IMR-90 (cell line): ENCODE measurements around the gene ADAM12. TPM values are rescaled to one million over a fixed set of nuclear protein-coding genes. Genes with fewer than 3 reads are reported as not detected.

Experiments used
- ATAC-seq: fragments of 200-7000 bp; cut with Tn5 transposase; 2 replicates; pipeline ENCODE4 v1.9.1; 2020; ENCODE audit warnings: low read depth, mild to moderate bottlenecking, moderate library complexity
- BruUV-seq: library from RNA; stranded (reverse); fragments of 400-500 nt; replicated peaks from 2 replicates; lab custom pipeline; 2021; lab: Mats Ljungman, UMichigan
- CTCF ChIA-PET: fragments of 300-600 bp; formaldehyde crosslinking; extraction: SDS; loops from one replicate; lab custom pipeline; 2021; ENCODE audit warnings: antibody characterized with exemption; lab: Yijun Ruan, JAX
- POLR2A ChIA-PET: fragments of 300-600 bp; sonication (Branson Sonifier 250); formaldehyde crosslinking; loops from one replicate; lab custom pipeline; 2022; ENCODE audit warnings: antibody characterized with exemption; ENCODE audit not compliant: unreplicated experiment; lab: Charles Lee
- DNase-seq: peaks from one replicate; pipeline ENCODE4 v3.0.0; 2013
- H2AFZ ChIP-seq: replicated peaks from 2 replicates; pipeline ENCODE3; 2013; ENCODE audit warnings: low read length, mild to moderate bottlenecking; ENCODE audit not compliant: poor library complexity
- H2AK5ac ChIP-seq: 2 replicates; pipeline ENCODE4 v1.6.1; 2013; ENCODE audit warnings: low read depth, low read length, inconsistent platforms
- H2AK9ac ChIP-seq: replicated peaks from 2 replicates; pipeline ENCODE3; 2013; ENCODE audit warnings: mild to moderate bottlenecking, low read depth, low read length, moderate library complexity; ENCODE audit not compliant: poor library complexity
- H2BK120ac ChIP-seq: 2 replicates; pipeline ENCODE4 v1.6.1; 2013; ENCODE audit warnings: low read depth, low read length, inconsistent platforms
- H2BK15ac ChIP-seq: 3 replicates; pipeline ENCODE4 v1.6.1; 2013; ENCODE audit warnings: low read depth, low read length, inconsistent platforms
- H2BK20ac ChIP-seq: 2 replicates; pipeline ENCODE4 v1.6.1; 2013; ENCODE audit warnings: low read depth, mild to moderate bottlenecking, inconsistent platforms, low read length, moderate library complexity
- H2BK5ac ChIP-seq: 2 replicates; pipeline ENCODE4 v1.6.1; 2013; ENCODE audit warnings: mild to moderate bottlenecking, low read depth, low read length, inconsistent platforms; ENCODE audit not compliant: poor library complexity, severe bottlenecking
- H3K14ac ChIP-seq: replicated peaks from 2 replicates; pipeline ENCODE4 v1.6.1; 2013; ENCODE audit warnings: low read depth, low read length, inconsistent platforms
- H3K18ac ChIP-seq: 2 replicates; pipeline ENCODE4 v1.6.1; 2013; ENCODE audit warnings: low read depth, low read length, control low read depth
- H3K23ac ChIP-seq: 2 replicates; pipeline ENCODE4 v1.6.1; 2013; ENCODE audit warnings: low read depth, low read length, inconsistent platforms
- H3K27ac ChIP-seq: 2 replicates; pipeline ENCODE4 v1.5.1; 2013; ENCODE audit warnings: mild to moderate bottlenecking, control low read depth, low read length; ENCODE audit not compliant: insufficient read depth
- H3K27me3 ChIP-seq: 2 replicates; pipeline ENCODE4 v1.6.1; 2013; ENCODE audit warnings: low read length; ENCODE audit not compliant: control insufficient read depth, insufficient read depth
- H3K36me3 ChIP-seq: 2 replicates; pipeline ENCODE4 v1.6.1; 2013; ENCODE audit warnings: low read length, mixed read lengths; ENCODE audit not compliant: control insufficient read depth, insufficient read depth
- H3K4ac ChIP-seq: 2 replicates; pipeline ENCODE4 v1.6.1; 2013; ENCODE audit warnings: low read depth, low read length, inconsistent platforms
- H3K4me1 ChIP-seq: 2 replicates; pipeline ENCODE4 v1.6.1; 2013; ENCODE audit warnings: low read length, mixed read lengths; ENCODE audit not compliant: control insufficient read depth, insufficient read depth
- H3K4me2 ChIP-seq: 2 replicates; pipeline ENCODE4 v1.6.1; 2013; ENCODE audit warnings: low read depth, mild to moderate bottlenecking, control low read depth, low read length, moderate library complexity
- H3K4me3 ChIP-seq: 2 replicates; pipeline ENCODE4 v1.5.1; 2013; ENCODE audit warnings: low read depth, mild to moderate bottlenecking, control low read depth, low read length, moderate library complexity; ENCODE audit not compliant: insufficient read depth
- H3K56ac ChIP-seq: 2 replicates; pipeline ENCODE4 v1.6.1; 2013; ENCODE audit warnings: low read length, inconsistent platforms; ENCODE audit not compliant: insufficient read depth; ENCODE audit errors: extremely low read depth
- H3K79me1 ChIP-seq, 2 experiments: 2 replicates each; pipeline ENCODE4 v1.6.1; 2013; ENCODE audit warnings: low read length in 2 of 2, inconsistent platforms in 1 of 2, low read depth in 1 of 2
- H3K9ac ChIP-seq: 2 replicates; pipeline ENCODE4 v1.6.1; 2013; ENCODE audit warnings: low read depth, low read length, control low read depth
- H3K9me1 ChIP-seq: 2 replicates; pipeline ENCODE4 v1.6.1; 2013; ENCODE audit warnings: low read length, inconsistent platforms; ENCODE audit not compliant: insufficient read depth
- H3K9me3 ChIP-seq: 2 replicates; pipeline ENCODE4 v1.6.1; 2013; ENCODE audit warnings: low read length; ENCODE audit not compliant: control insufficient read depth, insufficient read depth
- H4K20me1 ChIP-seq: 2 replicates; pipeline ENCODE4 v1.6.1; 2013; ENCODE audit warnings: low read length, inconsistent platforms; ENCODE audit not compliant: insufficient read depth
- H4K5ac ChIP-seq: 2 replicates; pipeline ENCODE4 v1.6.1; 2013; ENCODE audit warnings: mild to moderate bottlenecking, low read depth, low read length, control low read depth
- H4K8ac ChIP-seq, 2 experiments: 2 replicates each; pipeline ENCODE4 v1.6.1; 2013; ENCODE audit warnings: low read depth in 2 of 2, low read length in 2 of 2, control low read depth in 1 of 2, inconsistent platforms in 1 of 2
- H4K91ac ChIP-seq: 2 replicates; pipeline ENCODE4 v1.6.1; 2013; ENCODE audit warnings: low read depth, low read length, inconsistent platforms; ENCODE audit not compliant: insufficient read depth
- BHLHE40 ChIP-seq: fragments of 150-350 bp; IDR thresholded peaks from 2 replicates; pipeline ENCODE4 v1.6.1; 2016; ENCODE audit warnings: mild to moderate bottlenecking, low read depth, low read length
- CEBPB ChIP-seq: IDR thresholded peaks from 2 replicates; pipeline ENCODE4 v1.6.1; 2012; ENCODE audit warnings: low read depth, low read length, improper control_type of control experiment
- FOS ChIP-seq: fragments of 150-350 bp; IDR thresholded peaks from 2 replicates; pipeline ENCODE4 v1.6.1; 2016; ENCODE audit warnings: low read depth, low read length
- MAFK ChIP-seq: IDR thresholded peaks from 2 replicates; pipeline ENCODE4 v1.6.1; 2012; ENCODE audit warnings: low read depth, low read length, improper control_type of control experiment
- MAZ ChIP-seq: IDR thresholded peaks from 2 replicates; pipeline ENCODE4 v1.6.1; 2012; ENCODE audit warnings: low read depth, mild to moderate bottlenecking, low read length, improper control_type of control experiment, moderate library complexity, borderline replicate concordance
- MXI1 ChIP-seq: IDR thresholded peaks from 2 replicates; pipeline ENCODE4 v1.6.1; 2012; ENCODE audit warnings: low read depth, mild to moderate bottlenecking, low read length, moderate library complexity, borderline replicate concordance
- NFE2L2 ChIP-seq: fragments of 150-350 bp; IDR thresholded peaks from 2 replicates; pipeline ENCODE4 v1.6.1; 2016; ENCODE audit warnings: low read depth, mild to moderate bottlenecking, low read length
- POLR2A ChIP-seq: IDR thresholded peaks from 2 replicates; pipeline ENCODE4 v1.6.1; 2012; ENCODE audit warnings: mild to moderate bottlenecking, low read depth, low read length
- RAD21 ChIP-seq: IDR thresholded peaks from 2 replicates; pipeline ENCODE4 v1.6.1; 2012; ENCODE audit warnings: low read length, improper control_type of control experiment
- RCOR1 ChIP-seq: IDR thresholded peaks from 2 replicates; pipeline ENCODE4 v1.6.1; 2012; ENCODE audit warnings: mild to moderate bottlenecking, low read length, improper control_type of control experiment; ENCODE audit not compliant: insufficient replicate concordance
- RFX5 ChIP-seq: IDR thresholded peaks from 2 replicates; pipeline ENCODE4 v1.8.0; 2012; ENCODE audit warnings: low read depth, mild to moderate bottlenecking, low read length, moderate library complexity
- SMC3 ChIP-seq: fragments of 150-350 bp; IDR thresholded peaks from 2 replicates; pipeline ENCODE4 v1.6.1; 2016; ENCODE audit warnings: low read depth, mild to moderate bottlenecking, antibody characterized with exemption, low read length, moderate library complexity
- WGBS, 2 experiments: methylation state at CpG; one replicate each; pipeline versions ENCODE4 v1.1.5 to v1.1.7; 2013; ENCODE audit warnings: missing lambda C conversion rate in 2 of 2; ENCODE audit not compliant: insufficient read length in 1 of 2; ENCODE audit errors: extremely low coverage in 2 of 2; 5-methylcytosine and 5-hydroxymethylcytosine counted together
- dilution Hi-C: fragments of 300-500 bp; cut with HindIII; formaldehyde crosslinking; loops from one replicate; pipeline ENCODE4 v1.14.3; 2018; ENCODE audit warnings: low sequenced_read_pairs; ENCODE audit not compliant: unreplicated experiment
- in situ Hi-C: fragments of 300-500 bp; cut with MboI; formaldehyde crosslinking; loops from 3 replicates; pipeline ENCODE4 v1.14.3; 2019; ENCODE audit warnings: low sequenced_read_pairs, inconsistent platforms, mixed read lengths
- intact Hi-C: fragments of 100-400 bp; cut with micrococcal nuclease; formaldehyde crosslinking; loops from 2 replicates; pipeline ENCODE4 v1.10.0; 2022
- polyA plus RNA-seq, 3 experiments: library from polyadenylated mRNA; depleted of rRNA; stranded (reverse); fragments of >200 nt; gene quantifications; 2 replicates each; pipeline ENCODE4 v1.2.3, GENCODE V29; 2012; ENCODE audit warnings: low replicate concordance in 1 of 3
- total RNA-seq: library from RNA; depleted of rRNA; stranded (reverse); fragments of >200 nt; gene quantifications from 2 replicates; pipeline ENCODE4 v1.2.3, GENCODE V29; 2012
- TF ChIP-seq, protein P1 (sequence below): conservative IDR thresholded peaks from 2 replicates; pipeline ENCODE4 v1.5.1; 2012; ENCODE audit warnings: mild to moderate bottlenecking, low read depth, low read length, improper control_type of control experiment
- TF ChIP-seq, protein P2 (sequence below): fragments of 150-350 bp; IDR thresholded peaks from 2 replicates; pipeline ENCODE4 v1.6.1; 2017; ENCODE audit warnings: mild to moderate bottlenecking, antibody characterized with exemption, low read length, low read depth

The ADAM12 gene
- total and polyA plus RNA-seq, 2 of the 4 experiments (the other 2 are of a cell fraction): 9.6 to 10.2 TPM

DNA sequence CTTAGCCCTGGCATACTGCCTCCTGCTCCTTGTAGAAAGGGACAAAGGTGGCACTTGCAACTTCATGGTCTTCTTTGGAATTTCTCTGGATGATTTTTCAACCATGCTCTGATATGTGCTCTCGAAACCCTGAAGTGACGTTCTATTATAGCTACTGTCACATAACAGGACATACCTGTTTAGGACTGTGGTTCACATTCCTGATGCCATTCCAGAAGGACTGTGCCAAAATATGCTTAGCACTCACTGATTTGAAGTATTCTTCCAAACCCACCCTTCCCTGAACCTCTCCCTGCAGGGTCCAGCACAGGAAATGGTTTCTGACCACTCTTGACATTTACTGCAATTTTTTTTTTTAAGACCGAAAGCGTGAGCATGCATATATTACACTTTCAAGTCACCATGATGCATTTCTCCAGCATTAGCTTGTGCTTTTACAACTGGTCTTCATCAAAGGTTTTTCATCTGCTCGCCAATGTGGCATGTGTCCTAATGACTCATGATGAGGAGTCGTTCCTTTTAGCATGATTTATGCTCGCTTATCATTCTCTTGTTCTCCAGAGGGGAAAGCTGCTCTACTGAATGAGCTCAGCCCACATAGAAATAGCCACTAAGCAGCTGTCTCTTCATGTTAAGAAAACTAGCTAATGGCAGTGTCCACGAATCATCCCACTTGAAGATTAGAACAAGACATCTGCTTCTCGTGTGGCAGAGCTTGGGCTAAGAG, 135.2 kb downstream of the ADAM12 start:
- Histone ChIP-seq H2AK5ac (peak overlapping the region; percentile 87), H3K4me1 (peaks cover 19% of the 10 kb centered on the region), H3K79me1 (no peaks in the 10 kb centered on the region), H2AFZ (peak overlapping the region; percentile 63), H4K91ac (peak overlapping the region; percentile 83), H3K56ac (peak overlapping the region; percentile 65), H3K4me3 (no peak overlapping the region), H2BK20ac (peak overlapping the region; percentile 84), H3K9me3 (no peaks in the 10 kb centered on the region), H3K4me2 (peak overlapping the region; percentile 70), H3K9ac (no peak overlapping the region), H3K4ac (peak overlapping the region; percentile 81), H2AK9ac (peak overlapping the region; percentile 21), H2BK120ac (peak overlapping the region; percentile 86), H3K36me3 (no peaks in the 10 kb centered on the region), H3K27me3 (no peaks in the 10 kb centered on the region), H3K18ac (peak overlapping the region; percentile 48), H2BK5ac (peak overlapping the region; percentile 84), H4K8ac (peak overlapping the region; percentile 6 to 53; a peak in 1 of 4 replicates), H3K9me1 (peaks cover 23% of the 10 kb centered on the region), H4K20me1 (peaks cover 8% of the 10 kb centered on the region; the same call in 1 of the 2 replicates), H3K14ac (peak overlapping the region; percentile 71), H3K23ac (peak overlapping the region; percentile 47; the same call in 1 of the 2 replicates), H4K5ac (peak overlapping the region; percentile 56), H3K27ac (peak overlapping the region; percentile 68), H2BK15ac (peak overlapping the region; percentile 35; the same call in 2 of the 3 replicates)
- in situ Hi-C loops: no loop called here
- peak; percentile 100 for DNase-seq
- WGBS, 2 experiments: no CpG with 5 or more reads among the region's 9 CpGs
- BruUV-seq: no TSS peak
- dilution Hi-C loops: no loop called here
- peak; percentile 87 for ATAC-seq
- POLR2A ChIA-PET: no interaction called here
- CTCF ChIA-PET: interaction anchor here (0.6 to 1.2 kb wide), 4 partner anchors 72 to 317 kb away, joined by 3 to 5 read pairs (median 4); no protein-coding TSS in a partner anchor
- intact Hi-C loops: loop anchor here (5.0 kb wide), 1 partner anchor 134 kb away; the partner anchor contains the start of gene ADAM12
- no peak; the same call in 1 of the 2 replicates for TF ChIP-seq POLR2A
- TF ChIP-seq MAFK: peak; percentile 34; the same call in 1 of the 2 replicates
- no peak for TF ChIP-seq MXI1
- peak; percentile 87 for TF ChIP-seq BHLHE40
- peak; percentile 23; the same call in 1 of the 2 replicates for TF ChIP-seq RAD21
- TF ChIP-seq, protein P1, sequence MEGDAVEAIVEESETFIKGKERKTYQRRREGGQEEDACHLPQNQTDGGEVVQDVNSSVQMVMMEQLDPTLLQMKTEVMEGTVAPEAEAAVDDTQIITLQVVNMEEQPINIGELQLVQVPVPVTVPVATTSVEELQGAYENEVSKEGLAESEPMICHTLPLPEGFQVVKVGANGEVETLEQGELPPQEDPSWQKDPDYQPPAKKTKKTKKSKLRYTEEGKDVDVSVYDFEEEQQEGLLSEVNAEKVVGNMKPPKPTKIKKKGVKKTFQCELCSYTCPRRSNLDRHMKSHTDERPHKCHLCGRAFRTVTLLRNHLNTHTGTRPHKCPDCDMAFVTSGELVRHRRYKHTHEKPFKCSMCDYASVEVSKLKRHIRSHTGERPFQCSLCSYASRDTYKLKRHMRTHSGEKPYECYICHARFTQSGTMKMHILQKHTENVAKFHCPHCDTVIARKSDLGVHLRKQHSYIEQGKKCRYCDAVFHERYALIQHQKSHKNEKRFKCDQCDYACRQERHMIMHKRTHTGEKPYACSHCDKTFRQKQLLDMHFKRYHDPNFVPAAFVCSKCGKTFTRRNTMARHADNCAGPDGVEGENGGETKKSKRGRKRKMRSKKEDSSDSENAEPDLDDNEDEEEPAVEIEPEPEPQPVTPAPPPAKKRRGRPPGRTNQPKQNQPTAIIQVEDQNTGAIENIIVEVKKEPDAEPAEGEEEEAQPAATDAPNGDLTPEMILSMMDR: no peak
- TF ChIP-seq RFX5: no peak
- TF ChIP-seq FOS: peak; percentile 80
- TF ChIP-seq NFE2L2: peak; percentile 53; the same call in 1 of the 2 replicates
- TF ChIP-seq, protein P2, sequence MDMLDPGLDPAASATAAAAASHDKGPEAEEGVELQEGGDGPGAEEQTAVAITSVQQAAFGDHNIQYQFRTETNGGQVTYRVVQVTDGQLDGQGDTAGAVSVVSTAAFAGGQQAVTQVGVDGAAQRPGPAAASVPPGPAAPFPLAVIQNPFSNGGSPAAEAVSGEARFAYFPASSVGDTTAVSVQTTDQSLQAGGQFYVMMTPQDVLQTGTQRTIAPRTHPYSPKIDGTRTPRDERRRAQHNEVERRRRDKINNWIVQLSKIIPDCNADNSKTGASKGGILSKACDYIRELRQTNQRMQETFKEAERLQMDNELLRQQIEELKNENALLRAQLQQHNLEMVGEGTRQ: no peak
- TF ChIP-seq RCOR1: peak; percentile 48
- no peak for TF ChIP-seq MAZ
- TF ChIP-seq CEBPB: no peak; the same call in 1 of the 2 replicates
- TF ChIP-seq SMC3: 0 out of 2 replicates have a peak, but pooled peaks have one; percentile 33
